Left ventricle myocardium inferior (tissue), 1 donor: ENCODE results near the gene HMSD. TPM values are rescaled to one million over a fixed set of nuclear protein-coding genes. Genes with fewer than 3 reads are reported as not detected.

Experiments
- total RNA-seq: library from RNA; stranded (reverse); fragmentation: NEBNext Ultra II Directional; extraction: Animal tissue kit (Norgen Biotek cat#: 25700); gene quantifications from one replicate; pipeline ENCODE4 v1.2.1, GENCODE V29; 2021
- donor health status: DM: no; HTN: yes; CAD: no; lungs with severe emphysema.

Gene HMSD
- total RNA-seq, 1 donor from 2014 or later: not detected

Other genes with a start within 250 kb of the HMSD start
- not detected for gene SERPINB11, start 246.3 kb upstream of the HMSD start, total RNA-seq
- not detected for gene SERPINB7, start 173.9 kb upstream of the HMSD start, total RNA-seq
- gene SERPINB2, start 61.6 kb upstream of the HMSD start, total RNA-seq: not detected
- gene SERPINB10, start 41.3 kb upstream of the HMSD start, total RNA-seq: not detected
- gene SERPINB8, start 20.8 kb downstream of the HMSD start, total RNA-seq: 2.3 TPM
- gene LINC00305, start 199.8 kb downstream of the HMSD start, total RNA-seq: not detected